HG03520 (cell line): Measurements from ENCODE around the gene CNST.
"Not testable (repeated sequence)": the region's sequence is repeated elsewhere in the genome, so short reads cannot be mapped to it uniquely, and the experiment has no call there.

ENCODE experiments used
- ATAC-seq: cut with Tn5 transposase; IDR thresholded peaks from one replicate; pipeline ENCODE4 v1.9.1; 2021; ENCODE audit warnings: mild to moderate bottlenecking, moderate library complexity; ENCODE audit not compliant: unreplicated experiment

Gene CNST

GRCh38 chr1:246583448-246584185 is 17.4 kb downstream of the CNST start:
- no peak for ATAC-seq

GRCh38 chr1:246587032-246587431 is 20.8 kb downstream of the CNST start:
- ATAC-seq = no peak

GRCh38 chr1:246587606-246588005 is 21.4 kb downstream of the CNST start:
- no peak for ATAC-seq

- ATAC-seq = no peak
Observed at GRCh38 chr1:246588159-246588721, 22.0 kb downstream of the CNST start.

GRCh38 chr1:246589919-246590318 is 23.7 kb downstream of the CNST start:
- not testable (repeated sequence) for ATAC-seq

- peak; percentile 28 for ATAC-seq
Observed at GRCh38 chr1:246591047-246591446, 24.8 kb downstream of the CNST start.

GRCh38 chr1:246591504-246591903 is 25.2 kb downstream of the CNST start:
- peak; percentile 97 for ATAC-seq

GRCh38 chr1:246591958-246592357 is 25.7 kb downstream of the CNST start:
- ATAC-seq = no peak

GRCh38 chr1:246592695-246593094 is 26.4 kb downstream of the CNST start:
- no peak for ATAC-seq

GRCh38 chr1:246595146-246595545 is 28.9 kb downstream of the CNST start:
- no peak for ATAC-seq

GRCh38 chr1:246597340-246597739 is 31.1 kb downstream of the CNST start:
- no peak for ATAC-seq

GRCh38 chr1:246597971-246598370 is 31.7 kb downstream of the CNST start:
- ATAC-seq = no peak

GRCh38 chr1:246599315-246599714 is 33.1 kb downstream of the CNST start:
- ATAC-seq = no peak

- no peak for ATAC-seq
Observed at GRCh38 chr1:246600579-246600978, 34.3 kb downstream of the CNST start.

- no peak for ATAC-seq
Observed at GRCh38 chr1:246602194-246602593, 35.9 kb downstream of the CNST start.

GRCh38 chr1:246605231-246605630 is 39.0 kb downstream of the CNST start:
- ATAC-seq = not testable (repeated sequence)

GRCh38 chr1:246607462-246607861 is 41.2 kb downstream of the CNST start:
- no peak for ATAC-seq

GRCh38 chr1:246608616-246609376 is 42.5 kb downstream of the CNST start:
- peak; percentile 78 for ATAC-seq

- no peak for ATAC-seq
Observed at GRCh38 chr1:246609632-246610031, 43.4 kb downstream of the CNST start.

GRCh38 chr1:246613096-246613758 is 47.0 kb downstream of the CNST start:
- no peak for ATAC-seq

- ATAC-seq = no peak
Observed at GRCh38 chr1:246617156-246617555, 50.9 kb downstream of the CNST start.
